GM19463 (cell line): Measurements from ENCODE around the gene ANXA11.
"Not testable (repeated sequence)": the region's sequence is repeated elsewhere in the genome, so short reads cannot be mapped to it uniquely, and the experiment has no call there.

Source experiments
- ATAC-seq: cut with Tn5 transposase; IDR thresholded peaks from one replicate; pipeline ENCODE4 v1.9.1; 2021; ENCODE audit warnings: mild to moderate bottlenecking, moderate library complexity; ENCODE audit not compliant: unreplicated experiment

The ANXA11 gene

GRCh38 chr10:80205477-80206276, at the start of gene ANXA11:
Gene ANXA11 (minus strand): TSS chr10:80205537. CDS start chr10:80172861, 32,676 bp downstream.
- ATAC-seq: peak; percentile 76

DNA sequence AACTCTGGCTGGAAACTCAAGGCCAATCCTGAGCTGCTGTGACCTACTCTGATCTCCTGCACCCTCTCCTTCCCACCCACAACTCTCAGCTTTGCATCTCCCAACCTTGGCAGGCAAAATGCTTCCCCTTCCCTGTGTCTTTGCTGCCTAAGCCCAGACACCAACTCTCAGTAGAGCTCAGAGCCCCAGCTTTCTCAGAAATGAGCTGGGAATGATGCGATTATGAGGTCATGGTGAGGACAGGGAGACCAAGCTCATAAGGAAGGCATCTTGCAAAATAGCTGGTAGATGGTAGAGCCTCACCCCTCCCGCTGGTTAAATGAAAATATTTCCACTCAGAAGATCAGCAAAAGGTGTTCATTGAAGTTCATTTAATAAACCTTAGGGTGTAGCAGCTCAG, 49.4 kb upstream of the ANXA11 start:
- not testable (repeated sequence) for ATAC-seq

- ATAC-seq: peak; percentile 8
Measured at GRCh38 chr10:80253963-80254271, 48.6 kb upstream of the ANXA11 start.

GRCh38 chr10:80253266-80253962, 48.1 kb upstream of the ANXA11 start:
- ATAC-seq: peak; percentile 58

DNA sequence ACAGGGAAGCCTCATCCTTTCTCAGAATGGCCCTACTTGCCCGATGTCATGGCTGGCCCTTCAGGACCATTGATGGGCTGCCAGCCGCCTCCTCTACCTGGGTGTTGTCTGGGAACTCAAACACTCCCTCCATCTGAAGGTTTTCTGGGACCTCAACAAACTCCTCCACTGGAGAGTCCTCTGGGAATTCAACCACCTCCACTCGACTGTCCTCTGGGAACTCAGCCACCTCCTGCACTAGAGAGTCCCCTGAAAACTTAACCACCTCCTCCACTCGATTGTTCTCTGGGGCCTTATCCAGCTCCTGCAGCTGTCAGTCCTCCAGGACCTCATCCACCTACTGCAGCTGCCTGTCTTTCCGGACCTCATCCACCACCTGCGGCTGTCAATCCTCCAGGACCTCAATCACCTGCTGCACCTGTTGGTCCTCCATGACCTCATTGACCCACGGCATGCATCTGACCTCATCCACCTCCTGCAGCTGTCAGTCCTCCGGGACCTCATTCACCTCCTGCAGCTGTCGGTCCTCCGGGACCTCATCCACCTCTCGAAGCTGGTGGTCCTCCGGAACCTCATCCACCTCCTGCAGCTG, 47.1 kb upstream of the ANXA11 start:
- no peak for ATAC-seq

GRCh38 chr10:80251703-80252280, 46.5 kb upstream of the ANXA11 start:
- not testable (repeated sequence) for ATAC-seq

GRCh38 chr10:80250399-80250798, 45.1 kb upstream of the ANXA11 start:
- ATAC-seq: not testable (repeated sequence)

DNA sequence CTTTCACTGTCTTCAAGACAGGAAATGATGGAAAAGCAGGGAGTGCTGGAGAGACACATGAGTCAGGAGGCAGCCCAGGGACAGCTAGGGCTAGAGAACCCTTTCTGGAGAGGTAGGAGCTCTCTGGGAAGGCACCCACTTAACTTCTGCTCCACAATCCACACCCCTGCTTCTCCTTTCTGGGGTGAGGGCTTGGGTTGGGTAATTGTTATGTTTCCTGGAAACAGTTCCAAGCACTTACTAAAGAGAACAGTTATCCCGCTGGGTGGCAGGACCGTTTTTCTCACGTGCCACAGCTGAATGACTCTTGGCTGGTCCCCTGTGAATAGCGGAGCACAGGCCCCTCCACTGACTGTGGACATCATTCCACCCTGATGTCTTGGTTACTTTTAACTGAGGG, 44.6 kb upstream of the ANXA11 start:
- not testable (repeated sequence) for ATAC-seq

GRCh38 chr10:80247611-80248010, 42.3 kb upstream of the ANXA11 start:
- not testable (repeated sequence) for ATAC-seq

GRCh38 chr10:80244371-80244770, 39.0 kb upstream of the ANXA11 start:
- ATAC-seq: not testable (repeated sequence)

- not testable (repeated sequence) for ATAC-seq
Measured at GRCh38 chr10:80242341-80242740, 37.0 kb upstream of the ANXA11 start.

- not testable (repeated sequence) for ATAC-seq
Measured at GRCh38 chr10:80236457-80236856, 31.1 kb upstream of the ANXA11 start.

DNA sequence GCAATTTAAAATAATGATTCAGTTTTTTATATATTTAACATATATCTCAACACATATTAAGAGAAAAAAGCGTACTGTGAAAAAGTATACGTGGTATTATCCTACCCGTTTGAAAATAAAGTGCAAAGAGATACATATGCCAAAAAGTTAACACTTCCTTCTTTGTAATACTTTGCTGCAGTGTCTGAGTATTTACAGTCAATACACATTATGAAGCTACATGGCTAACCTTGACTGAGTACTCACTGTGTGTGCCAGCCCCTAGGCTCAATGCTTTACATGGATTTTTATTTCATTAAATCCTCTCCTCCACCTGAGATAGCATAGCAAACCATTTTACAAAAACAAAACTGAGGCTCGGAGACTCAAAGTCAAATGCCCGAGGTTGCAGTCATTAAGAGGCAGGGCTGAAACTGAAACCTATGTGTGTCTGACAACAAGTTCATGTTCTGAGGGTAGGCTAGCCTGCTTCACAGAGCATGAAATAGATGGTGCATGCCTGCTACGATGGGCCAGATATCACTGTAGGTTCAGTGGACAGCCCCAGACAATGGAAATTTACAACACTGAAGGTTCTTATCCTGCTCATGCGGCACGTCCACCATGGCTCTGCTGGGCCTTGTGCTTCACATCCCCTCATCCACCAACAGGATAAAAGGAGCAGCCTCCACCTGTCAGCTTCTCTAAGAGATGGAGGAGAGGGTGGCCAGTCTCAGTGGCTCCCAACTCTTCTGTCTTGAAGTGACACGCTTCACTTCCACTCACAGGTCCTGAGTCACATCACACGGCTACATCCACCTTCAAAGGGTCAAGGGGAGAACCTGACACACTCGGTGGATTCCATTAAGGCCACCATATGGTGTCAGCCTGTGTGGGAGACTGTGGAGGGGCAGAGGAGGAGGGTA, 29.2 kb upstream of the ANXA11 start:
- ATAC-seq: peak; percentile 100

DNA sequence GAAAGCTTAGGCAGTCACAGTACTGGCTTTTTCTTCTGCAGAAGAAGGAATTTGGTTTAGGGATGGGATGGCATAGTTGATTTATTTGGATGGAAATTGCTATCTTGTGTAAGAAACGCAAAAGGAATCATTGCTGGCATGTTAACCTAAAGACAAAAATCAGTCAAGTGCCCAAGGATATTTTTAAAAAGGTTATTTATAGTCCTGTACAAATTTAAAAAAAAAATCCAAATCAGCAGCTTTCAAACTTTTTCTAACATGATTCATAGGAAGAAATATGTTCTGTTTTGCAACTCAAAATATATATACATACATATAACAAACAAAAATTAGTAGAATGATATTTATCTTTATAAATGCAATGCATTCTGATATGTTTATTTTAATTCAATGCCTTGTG, 28.5 kb upstream of the ANXA11 start:
- ATAC-seq: not testable (repeated sequence)

DNA sequence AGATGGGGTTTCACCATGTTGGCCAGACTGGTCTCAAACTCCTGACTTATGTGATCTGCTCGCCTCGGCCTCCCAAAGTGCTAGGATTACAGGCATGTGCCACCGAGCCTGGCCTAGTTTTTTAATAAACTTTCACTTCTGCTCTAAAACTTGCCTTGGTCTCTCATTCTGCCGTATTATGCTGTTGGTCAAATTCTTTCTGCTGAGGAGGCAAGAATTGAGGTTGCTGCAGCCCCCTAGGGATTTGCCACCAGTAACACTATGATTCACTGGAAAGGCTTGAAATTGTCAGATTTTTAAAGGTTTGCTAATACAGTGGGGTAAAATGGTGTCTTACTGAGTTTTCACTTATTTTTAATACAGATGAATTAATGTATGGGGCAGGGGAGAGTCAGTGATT, 21.4 kb upstream of the ANXA11 start:
- ATAC-seq: peak; percentile 80

DNA sequence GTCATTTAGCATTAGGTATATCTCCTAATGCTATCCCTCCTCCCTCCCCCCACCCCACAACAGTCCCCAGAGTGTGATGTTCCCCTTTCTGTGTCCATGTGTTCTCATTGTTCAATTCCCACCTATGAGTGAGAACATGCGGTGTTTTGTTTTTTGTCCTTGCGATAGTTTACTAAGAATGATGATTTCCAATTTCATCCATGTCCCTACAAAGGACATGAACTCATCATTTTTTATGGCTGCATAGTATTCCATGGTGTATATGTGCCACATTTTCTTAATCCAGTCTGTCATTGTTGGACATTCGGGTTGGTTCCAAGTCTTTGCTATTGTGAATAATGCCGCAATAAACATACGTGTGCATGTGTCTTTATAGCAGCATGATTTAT, 17.7 kb upstream of the ANXA11 start:
- ATAC-seq: not testable (repeated sequence)

GRCh38 chr10:80218878-80219277, 13.5 kb upstream of the ANXA11 start:
- peak; percentile 96 for ATAC-seq

GRCh38 chr10:80214368-80214982, 9.1 kb upstream of the ANXA11 start:
- not testable (repeated sequence) for ATAC-seq

DNA sequence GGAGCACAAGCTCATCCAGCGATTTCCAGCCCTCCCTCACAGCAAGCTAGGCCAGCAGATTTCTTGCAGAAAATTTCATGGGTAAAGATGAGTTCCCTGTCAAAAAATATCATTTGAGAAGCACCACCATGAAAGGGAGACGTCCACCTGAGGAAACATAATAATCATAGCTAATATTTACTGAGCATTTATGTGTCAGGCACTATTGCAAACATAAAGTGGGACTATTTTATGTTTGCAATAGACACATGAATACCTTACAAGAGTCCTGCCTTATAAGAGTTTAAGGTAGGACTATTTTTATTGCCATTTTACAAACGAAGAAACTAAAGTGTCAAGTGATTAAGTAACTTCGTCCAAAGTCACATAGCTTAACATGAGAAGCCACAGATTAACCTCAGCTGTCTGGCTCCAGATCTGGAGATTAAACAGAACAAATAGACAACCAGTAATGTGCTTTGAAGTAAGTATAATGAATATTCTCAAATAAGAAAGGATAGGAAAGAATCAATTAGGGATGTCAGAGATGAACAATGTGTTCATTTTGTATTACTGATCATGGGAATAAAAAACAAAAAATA, 7.3 kb upstream of the ANXA11 start:
- ATAC-seq: not testable (repeated sequence)

- no peak for ATAC-seq
Measured at GRCh38 chr10:80211786-80212185, 6.4 kb upstream of the ANXA11 start.
